Activated naive CD4-positive, alpha-beta T cell treated with anti-CD3 and anti-CD28 coated beads, Interleukin-2, amount 50 U/mL, for 16 hours (primary cell): ENCODE measurements around the gene SLC10A1.
A peak's percentile ranks its signal among the peaks of the same experiment; 100 is the strongest.
"Not testable (repeated sequence)": the region's sequence is repeated elsewhere in the genome, so short reads cannot be mapped to it uniquely, and the experiment has no call there.

Experiments used
- DNase-seq: peaks from one replicate; pipeline ENCODE4 v3.0.0-alpha.2; 2020

SLC10A1 gene

DNA sequence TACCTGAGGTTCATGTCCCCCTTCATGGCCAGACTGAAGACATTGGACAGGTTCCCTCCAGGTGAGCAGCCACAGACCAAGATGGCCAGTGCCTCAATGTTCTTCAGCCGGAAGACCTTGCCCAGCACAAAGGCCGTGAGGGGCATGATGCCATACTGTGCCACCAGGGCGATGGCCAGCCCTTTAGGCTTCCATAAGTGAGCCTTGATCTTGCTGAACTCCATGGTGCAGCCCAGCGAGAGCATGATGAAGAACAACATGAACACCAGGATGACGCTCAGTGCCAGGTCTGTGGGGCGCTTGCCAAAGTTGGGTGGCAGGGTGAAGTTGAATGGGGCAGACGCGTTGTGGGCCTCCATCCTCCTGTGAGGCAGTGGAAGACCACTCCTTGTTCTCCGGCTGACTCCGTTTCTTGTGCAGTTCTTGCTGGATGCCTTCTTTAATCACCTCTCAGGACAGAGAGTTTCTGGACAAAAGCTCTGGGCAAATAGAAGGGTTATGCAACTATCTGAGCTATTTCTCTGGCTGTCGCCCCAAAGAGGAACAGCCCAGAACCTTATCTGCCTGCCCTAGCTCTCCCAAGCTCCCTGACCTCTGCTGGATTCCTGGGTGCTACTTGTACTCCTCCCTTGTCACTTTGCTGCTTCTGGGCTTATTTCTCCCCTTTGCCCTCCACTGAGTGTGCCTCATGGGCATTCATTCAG is at the start of gene SLC10A1:
SLC10A1 (minus strand) TSS at position 445 of the 704 bp plus-strand sequence; CDS start at position 359, 86 bp downstream.
- DNase-seq: no peak

DNA sequence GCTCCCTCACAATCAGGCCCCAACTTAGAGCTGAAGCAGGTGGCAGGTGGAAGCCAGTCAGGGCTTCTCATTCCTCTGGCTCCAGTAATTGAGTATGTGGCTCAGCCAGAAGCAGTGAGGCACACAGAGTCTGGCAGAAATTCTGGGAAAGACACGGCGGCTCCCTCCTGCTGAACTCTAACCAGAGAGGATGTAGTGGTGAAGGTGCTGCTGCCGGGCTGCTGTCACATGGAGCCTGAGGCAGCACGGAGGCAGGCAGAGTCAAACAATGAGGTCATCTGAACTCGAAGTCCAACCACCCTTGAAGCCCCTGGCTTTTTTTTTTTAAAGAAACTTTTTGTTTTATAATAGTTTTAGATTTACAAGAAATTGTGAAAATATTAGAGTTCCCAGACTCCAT is 48.7 kb upstream of the SLC10A1 start:
- no peak for DNase-seq

DNA sequence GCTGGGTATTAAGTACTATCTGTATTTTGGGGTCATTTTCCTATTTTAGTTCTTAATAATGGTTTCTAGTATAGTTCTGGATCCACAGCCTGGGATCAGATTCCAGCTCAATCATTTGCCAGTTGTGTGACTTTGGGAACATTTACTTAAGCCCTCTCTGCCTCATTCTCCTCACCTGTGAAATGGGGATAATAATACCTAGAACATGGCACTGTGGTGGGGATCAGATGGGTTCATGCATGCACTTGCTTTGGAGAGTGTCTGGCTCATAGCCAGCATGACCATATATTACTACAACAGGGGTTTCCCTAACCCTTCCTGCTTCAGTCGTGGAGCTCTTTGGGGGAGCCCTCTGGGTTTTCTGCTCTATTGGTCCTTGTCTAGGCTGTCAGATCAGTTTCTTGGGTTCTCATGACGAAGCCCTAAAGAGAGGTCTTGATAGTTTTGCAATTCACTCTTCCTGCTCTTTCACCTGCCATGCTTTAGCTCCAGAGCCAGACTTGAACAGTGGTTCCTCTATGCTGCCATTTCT is 48.1 kb upstream of the SLC10A1 start:
- no peak for DNase-seq

DNA sequence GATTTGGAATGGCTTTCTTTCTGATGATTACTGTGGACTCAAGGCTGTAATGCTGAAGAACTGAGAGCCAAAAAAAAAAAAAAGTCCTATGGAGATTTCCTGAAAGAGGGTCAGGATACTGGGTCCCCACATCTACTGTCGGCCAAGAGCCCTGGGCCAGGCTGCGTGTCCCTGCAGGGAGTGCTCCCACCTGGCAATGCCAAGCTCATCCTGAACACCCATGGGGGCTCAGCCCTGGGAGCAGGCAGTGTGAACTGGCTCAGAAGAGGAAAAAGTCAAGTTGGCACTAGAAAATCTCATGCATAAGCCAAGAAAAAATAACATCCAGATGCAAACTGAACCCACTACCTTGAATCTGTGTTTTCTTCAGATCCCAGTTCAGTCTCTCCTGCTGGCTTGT is 47.1 kb upstream of the SLC10A1 start:
- no peak for DNase-seq

DNA sequence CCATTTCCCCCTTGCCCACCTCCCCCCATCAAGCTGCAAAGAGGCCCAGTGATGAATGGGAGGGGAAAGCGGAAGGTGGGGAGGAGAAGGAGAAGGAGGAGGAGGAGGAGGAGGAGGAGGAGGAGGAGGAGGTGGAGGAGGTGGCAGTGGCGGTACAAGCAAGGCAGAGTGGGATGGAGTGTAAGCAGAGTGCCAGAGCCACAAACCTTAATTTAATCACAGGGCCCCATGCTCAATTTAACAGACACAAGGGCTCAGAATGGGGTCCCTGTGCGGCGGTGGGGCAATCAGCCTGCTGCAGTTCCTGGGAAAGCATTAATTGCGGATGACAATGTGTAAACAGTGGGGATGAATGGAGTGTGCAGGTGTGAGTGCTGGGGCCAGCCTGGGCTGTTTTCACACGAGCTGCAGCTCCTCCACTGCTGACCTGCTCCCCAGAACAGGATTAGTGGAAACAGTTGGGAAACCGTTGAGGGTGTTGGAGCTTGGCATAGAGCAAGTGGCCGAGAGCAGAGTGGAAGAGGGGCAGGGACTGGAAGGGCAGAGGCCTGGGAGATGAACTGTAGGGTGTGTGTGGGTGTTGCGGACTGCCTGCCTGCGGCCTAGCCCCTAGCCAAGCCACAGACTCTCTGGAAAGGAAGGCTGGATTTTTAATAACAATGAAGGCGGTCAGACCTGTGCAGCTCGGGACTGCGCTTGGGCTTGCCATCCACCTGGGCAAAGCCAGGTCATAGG is 45.8 kb upstream of the SLC10A1 start:
- no peak for DNase-seq

DNA sequence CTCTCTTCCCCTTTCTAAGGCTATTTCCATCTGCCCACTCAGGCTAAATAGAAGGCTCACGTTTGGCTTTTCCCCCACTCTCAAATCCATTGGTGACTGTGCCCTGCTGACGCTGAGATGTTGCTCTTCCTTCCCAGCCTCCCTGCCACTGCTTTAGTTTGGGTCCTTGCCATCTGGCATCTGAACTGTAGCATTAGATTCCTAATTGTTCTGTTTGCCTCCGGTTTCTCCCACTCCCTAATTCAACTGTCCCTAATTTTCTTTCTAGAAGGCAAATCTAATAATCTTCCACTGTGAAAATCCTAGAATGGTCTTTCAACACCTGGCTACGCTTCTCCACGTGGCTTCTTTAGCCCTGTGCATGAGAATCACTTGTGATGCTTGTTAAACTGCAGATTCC is 44.6 kb upstream of the SLC10A1 start:
- DNase-seq: no peak

DNA sequence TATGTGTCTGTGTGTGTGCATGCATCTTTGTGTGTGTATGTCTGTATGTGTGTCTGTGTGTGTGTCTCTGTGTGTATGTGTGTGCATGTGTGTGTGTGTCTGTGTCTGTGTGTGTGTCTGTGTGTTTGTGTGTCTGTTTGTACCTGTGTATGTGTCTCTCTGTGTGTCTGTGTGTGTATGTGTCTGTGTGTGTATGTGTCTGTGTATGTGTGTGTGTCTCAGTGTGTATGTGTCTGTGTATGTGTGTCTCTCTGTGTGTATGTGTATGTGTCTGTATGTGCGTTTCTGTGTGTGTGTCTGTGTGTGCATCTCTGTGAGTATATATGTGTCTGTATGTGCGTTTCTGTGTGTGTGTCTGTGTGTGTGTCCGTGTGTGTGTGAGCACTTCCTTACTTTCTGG is 42.6 kb upstream of the SLC10A1 start:
- DNase-seq: no peak

DNA sequence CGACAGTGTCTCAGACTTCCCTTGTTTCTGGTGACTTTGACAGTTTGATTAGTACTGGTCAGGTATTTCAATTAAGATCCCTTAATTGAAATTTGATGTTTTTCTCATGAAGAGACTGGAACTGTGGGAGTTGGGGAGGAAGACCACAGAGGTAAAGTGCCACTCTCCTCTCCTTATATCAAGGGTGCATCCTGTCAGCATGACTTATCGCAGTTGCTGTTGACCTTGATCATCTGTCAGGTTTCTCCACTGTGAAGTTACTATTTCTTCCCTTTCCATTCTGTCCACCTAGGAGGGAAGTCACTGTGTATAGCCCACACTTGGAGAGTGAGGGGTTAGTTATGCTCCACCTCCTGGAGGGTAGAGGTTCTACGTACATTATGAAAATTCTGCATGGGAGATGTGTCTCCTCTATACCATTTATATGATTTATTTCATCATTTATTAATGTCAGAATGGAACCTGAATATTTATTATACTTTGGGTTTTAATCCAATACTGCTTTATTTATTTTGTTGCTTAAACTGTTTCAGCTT is 41.9 kb upstream of the SLC10A1 start:
- no peak for DNase-seq

DNA sequence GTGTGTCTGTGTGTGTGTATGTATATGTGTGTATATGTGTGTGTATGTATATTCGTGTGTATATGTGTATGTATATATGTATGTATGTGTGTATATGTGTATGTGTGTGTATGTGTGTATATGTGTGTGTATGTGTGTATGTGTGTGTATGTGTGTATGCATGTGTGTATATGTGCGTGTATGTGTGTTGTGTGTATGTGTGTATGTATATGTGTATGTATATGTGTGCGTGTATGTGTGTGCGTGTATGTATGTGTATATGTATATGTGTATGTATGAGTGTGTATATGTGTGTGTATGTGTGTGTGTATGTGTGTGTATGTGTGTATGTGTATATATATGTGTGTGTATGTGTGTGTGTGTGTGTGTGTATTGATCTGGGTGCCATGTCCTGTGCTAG is 31.8 kb upstream of the SLC10A1 start:
- DNase-seq: no peak

DNA sequence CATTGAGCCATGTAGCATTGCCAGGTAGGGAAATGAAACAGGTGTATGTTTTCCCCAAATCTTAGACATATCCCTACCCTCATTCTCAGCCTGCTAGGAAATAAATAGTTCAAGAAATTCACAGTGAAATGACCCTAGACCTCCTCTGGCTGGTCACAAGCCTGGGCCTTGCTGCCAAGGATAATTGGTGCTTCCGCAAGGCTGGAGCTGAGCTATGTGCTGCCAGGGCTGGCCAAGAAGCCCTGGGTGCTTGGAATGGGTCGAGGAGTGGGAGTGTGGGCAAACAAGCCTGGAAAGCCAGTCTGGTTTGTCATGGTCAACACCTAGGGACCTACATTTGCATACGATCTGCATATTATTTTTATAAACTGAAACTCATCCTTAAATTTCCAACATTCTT is 31.3 kb upstream of the SLC10A1 start:
- DNase-seq: no peak

DNA sequence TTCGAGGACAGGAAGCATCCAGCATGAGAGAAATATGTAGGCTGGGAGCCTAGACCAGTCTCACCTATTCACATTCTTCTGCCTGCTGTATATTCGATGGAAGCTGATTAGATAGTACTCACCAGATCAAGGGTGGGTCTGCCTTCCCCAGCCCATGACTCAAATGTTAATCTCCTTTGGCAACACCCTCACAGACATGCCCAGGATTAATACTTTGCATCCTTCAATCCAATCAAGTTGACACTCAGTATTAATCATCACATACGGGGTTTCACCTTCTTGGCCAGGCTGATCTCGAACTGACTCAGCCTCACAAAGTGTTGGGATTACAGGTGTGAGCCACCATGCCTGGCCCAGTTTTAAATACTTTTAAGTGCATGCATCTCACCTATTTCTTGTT is 30.5 kb upstream of the SLC10A1 start:
- no peak for DNase-seq

DNA sequence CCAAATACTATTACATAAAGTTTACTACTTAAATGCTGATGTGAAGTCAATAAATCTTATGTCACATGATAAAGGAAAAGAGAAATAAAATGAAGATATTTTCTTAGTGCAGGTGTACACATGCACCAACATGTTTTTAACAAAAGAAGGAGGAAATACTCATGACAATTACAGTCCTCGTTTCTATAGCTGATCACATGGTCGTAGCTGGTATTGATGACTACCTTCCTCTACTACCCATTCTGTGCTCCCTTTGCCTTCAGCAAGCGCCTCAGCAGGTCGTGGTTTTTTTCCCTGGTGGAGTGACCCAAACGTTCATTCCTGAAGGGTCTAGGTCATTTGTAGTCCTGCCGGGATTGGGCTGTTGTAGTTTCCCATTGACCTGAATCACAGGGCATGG is 25.4 kb upstream of the SLC10A1 start:
- DNase-seq: no peak

DNA sequence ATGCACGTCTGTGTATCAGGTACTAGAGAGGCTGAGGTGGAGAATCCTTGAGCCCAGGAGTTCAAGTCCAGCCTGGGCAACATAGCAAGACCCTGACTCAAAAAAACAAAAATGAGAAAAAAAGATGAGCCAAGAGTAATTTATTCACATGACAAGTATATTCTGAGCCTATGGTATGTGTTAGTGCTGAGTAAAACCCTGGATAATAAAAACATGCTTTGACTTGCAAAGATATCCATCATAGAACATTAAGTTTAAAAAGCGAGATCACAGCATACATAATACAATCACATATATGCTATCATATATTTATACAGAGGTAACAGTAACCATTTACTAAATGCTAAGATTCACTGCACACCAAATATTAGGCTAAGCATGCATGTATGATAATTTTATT is 23.9 kb upstream of the SLC10A1 start:
- no peak for DNase-seq

DNA sequence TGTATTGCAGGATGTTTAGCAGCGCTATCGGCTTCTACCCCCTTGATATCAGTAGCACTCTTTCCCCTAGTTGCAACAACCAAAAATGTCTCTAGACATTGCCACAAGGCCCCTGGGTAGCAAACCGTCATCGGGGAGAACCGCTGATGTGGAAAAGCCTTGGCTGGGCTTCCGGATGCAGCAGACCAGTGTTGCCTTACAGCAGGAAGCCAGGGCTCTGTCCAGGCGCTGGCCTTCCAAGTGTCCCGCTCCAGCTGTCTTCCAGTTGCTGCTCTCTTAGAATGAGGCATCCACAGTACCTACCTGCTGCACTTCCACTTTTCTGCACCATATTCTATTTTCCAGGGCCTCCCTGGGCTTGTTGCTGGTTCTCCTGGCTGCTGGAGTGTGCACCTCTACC is 22.6 kb upstream of the SLC10A1 start:
- no peak for DNase-seq

DNA sequence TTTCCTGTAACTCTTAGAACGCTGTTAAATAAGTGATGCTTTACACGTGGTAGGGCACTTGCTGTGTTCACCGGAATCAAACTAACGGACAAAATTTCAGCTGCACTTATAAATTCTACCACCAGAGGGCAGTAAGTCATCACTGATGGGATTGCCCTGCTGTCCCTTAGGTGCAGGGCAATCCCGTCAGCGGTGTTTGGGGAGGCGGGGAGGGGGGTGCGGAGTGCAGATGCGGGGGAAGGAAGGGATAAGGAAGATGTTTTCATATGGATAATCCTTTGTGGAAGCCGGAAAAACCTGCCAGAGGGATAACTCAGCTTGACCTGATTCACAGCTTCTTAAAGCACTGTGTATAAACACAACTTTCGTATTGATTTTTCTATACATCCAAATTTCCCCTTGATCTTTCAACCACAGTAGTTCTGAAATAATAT is 21.7 kb upstream of the SLC10A1 start:
- peak; percentile 30 for DNase-seq

DNA sequence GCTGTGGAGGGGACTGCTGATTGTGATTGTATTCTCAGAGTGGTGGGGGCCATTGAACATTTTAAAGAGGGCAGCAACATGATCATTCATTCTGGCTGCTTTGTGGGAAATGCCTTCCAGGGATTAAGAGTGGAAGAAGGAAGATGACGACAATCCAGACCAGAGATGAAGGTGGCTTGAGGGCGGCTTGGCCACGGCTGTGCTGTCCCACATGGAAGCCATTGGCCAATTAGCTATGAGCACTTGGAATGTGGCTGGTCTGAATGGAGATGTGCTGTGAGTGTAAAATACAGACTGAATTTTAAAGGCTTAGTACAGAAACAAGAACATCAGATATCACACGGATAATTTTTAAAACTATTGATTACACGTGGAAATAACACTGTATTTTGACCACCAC is 19.2 kb upstream of the SLC10A1 start:
- no peak for DNase-seq

DNA sequence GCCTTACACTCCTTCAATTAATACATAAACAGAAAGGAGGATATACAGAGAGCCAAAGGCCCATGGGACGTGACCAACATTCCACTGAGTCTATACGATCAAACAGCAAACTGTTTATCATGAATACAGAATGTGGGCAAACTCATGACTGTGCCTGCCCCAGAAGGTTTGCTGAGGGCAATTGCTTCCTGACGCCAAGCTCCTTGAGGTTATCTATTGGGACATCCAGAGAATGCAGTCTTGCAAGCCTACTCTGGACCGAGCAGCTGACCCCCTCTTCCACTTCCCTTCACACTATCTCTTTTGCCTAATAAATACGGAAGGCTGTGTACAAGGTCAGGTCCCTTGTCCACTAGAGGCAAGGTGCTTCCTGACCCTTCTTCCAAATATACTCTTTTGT is 18.5 kb upstream of the SLC10A1 start:
- DNase-seq: no peak

DNA sequence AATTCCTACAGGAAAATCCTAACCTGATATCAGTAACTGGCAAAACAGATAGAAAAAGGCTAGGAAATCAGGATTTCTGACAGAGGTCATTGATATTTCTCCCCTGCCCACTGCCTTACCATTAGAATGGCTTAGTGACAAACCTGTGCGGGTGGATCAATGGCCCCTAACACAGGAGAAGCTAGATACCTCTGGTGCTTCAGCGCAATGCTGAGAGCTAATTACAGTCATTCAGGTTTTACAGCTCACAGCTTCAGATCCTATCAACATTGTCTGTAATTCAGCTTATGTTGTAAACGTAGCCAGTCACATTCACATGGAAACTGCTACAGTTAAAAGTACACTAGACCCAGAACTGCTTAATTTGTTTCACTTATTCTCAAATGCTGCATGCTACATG is 17.4 kb upstream of the SLC10A1 start:
- no peak for DNase-seq

DNA sequence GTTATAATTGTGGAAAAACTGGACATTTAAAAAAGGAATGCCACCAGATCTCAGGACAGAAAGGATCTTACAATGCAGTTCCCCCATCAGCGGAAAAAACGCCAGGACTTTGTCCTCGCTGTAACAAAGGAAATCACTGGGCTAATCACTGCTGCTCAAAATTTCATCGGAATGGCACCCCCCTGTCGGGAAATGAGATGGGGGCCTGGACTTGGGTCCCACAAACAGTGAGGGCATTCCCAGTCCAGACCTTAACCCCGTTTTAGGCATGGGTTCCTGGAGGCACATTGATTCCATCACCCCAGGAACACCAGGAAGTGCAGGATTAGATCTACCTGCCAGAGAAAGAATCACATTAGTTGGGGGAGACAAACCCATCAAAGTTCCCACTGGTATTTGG is 16.3 kb upstream of the SLC10A1 start:
- DNase-seq: not testable (repeated sequence)

DNA sequence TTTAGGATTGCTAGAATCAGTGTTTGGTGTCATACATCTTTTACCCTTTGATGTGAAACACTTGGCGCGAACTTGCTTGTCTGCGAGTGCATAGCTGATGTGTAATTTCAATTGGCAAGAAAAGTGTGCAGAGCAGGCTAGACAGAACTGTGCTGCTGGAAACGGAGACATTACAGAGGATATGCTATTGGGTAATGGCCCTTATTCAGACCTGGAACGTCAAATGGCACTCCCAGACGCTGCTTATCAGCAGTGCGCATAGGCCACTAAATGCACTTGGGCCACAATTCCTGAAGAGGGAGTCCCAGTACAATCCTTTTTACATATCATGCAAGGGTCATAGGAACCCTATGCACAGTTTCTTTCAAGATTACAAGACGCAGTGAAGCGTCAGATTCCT is 15.7 kb upstream of the SLC10A1 start:
- DNase-seq: no peak

DNA sequence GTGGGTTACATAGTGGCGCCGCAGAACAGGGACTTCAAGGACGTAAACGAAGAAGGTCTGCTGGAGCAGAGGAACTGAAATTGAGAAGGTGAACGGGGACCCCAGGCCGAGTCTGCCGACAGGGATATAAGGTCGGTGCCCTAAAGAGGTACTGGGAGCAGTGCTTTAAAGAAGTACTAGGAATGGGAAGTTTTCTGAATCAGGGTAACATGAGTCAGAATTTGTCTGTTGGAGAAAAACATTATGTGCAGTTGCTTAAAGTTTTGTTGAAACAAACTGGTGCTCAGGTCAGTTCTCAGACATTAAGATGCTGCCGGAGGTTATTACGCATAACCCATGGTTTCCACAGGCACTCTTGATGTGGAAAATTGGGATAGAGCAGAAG is 14.8 kb upstream of the SLC10A1 start:
- no peak for DNase-seq

DNA sequence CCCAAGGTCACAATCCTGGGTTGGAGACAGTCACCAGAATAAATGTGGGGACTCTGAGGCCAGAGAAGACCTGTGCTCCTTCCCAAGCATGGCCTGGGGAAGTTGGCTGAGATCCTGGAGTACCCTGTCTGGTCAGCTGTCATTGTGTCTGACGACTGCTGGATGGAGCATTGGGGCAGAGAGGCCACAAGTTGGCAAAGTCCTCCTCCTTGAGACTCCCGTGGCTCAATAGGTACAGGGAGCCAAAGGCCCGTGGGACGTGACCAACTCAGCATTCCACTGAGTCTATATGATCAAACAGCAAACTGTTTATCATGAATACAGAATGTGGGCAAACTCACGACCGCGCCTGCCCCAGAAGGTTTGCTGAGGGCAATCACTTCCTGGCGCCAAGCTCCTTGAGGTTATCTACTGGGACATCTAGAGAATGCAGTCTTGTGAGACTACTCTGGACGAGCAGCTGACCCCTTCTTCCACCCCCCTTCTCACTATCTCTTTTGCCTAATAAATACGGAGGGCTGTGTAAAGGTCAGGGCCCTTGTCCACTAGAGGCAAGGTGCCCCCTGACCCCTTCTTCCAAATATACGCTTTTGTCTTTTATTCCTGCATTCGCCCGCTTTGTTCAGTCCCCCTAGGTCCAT is 14.3 kb upstream of the SLC10A1 start:
- DNase-seq: no peak

DNA sequence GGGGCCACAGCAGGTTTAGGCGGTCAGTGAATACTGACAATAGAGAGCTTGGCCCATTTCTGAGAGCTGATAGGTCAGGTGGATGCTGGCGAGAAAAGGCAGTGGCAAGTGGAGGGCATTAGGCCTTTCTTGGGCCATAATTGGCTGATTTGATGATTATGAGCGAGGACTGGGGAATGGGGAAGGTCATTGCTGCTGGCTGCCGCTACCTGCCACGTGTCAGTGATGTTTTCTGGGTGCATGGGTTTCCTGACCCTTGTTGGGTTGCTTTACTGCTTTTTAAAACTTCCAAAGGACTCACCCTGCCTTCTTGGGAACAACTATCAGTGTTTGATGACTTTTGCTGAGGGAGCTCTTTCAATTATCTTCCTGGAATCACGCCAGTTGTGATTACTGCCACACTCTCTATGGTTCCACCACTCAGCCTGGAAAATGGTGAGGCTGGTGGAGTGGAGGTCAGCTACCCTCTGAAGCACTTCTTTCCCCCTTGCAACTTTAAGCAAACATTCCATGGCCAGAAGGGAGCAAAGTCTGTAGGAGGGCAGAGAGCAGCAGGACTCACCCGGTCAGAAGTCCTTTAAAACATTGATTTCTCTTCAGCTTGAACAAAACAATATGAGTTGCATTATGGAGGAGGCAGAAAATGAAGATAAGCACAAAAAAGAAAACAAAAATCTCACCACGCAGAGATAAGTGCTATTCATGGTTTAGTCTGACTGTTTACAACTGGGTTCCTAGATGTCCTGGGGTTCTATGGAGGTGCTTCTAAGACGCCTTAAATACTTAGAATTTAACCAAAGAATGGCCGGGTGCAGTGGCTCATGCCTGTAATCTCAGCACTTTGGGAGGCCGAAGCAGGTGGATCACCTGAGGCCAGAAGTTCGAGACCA is 12.1 kb upstream of the SLC10A1 start:
- no peak for DNase-seq
